ENCODE data around the gene PRAME. TPM values are rescaled to one million over a fixed set of nuclear protein-coding genes. Genes with fewer than 3 reads are reported as not detected.

PRAME gene
- total RNA-seq, 1 donor from 2014 or later: 0.10 TPM

DNA sequence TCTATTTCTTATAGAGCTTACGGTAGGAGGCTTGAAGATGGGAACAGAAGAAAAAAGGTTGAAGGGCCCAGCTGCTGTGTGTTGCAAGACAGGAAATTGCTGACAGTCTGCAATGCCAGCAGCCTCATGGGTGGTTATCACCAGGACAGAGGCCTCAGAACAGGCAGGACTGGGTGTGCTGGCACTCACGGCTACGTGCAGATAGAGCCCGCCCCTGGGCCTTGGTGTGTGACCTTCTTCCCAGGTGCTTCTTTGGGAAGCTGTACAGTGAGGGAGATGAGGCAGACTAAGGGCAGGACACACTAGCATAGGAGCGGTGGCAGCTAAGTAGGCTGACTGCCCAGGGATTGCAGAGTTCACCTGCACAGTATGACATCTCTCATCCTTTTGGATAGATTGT, 12.6 kb downstream of the PRAME start:
- Mint-ChIP-seq H3K4me1 (ENCODE audit: unreplicated experiment) (no peaks in the 10 kb centered on the region), H3K27me3 (peaks cover 47% of the 10 kb centered on the region), H3K36me3 (no peaks in the 10 kb centered on the region), H3K9me3 (no peaks in the 10 kb centered on the region), H3K4me3 (no peak overlapping the region), H3K27ac (no peak overlapping the region)
- no peak for DNase-seq (ENCODE audit: extremely low spot score, unreplicated experiment)
- TF ChIP-seq, protein P1, sequence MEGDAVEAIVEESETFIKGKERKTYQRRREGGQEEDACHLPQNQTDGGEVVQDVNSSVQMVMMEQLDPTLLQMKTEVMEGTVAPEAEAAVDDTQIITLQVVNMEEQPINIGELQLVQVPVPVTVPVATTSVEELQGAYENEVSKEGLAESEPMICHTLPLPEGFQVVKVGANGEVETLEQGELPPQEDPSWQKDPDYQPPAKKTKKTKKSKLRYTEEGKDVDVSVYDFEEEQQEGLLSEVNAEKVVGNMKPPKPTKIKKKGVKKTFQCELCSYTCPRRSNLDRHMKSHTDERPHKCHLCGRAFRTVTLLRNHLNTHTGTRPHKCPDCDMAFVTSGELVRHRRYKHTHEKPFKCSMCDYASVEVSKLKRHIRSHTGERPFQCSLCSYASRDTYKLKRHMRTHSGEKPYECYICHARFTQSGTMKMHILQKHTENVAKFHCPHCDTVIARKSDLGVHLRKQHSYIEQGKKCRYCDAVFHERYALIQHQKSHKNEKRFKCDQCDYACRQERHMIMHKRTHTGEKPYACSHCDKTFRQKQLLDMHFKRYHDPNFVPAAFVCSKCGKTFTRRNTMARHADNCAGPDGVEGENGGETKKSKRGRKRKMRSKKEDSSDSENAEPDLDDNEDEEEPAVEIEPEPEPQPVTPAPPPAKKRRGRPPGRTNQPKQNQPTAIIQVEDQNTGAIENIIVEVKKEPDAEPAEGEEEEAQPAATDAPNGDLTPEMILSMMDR (conservative IDR thresholded peaks at IDR 0.05): no peak

DNA sequence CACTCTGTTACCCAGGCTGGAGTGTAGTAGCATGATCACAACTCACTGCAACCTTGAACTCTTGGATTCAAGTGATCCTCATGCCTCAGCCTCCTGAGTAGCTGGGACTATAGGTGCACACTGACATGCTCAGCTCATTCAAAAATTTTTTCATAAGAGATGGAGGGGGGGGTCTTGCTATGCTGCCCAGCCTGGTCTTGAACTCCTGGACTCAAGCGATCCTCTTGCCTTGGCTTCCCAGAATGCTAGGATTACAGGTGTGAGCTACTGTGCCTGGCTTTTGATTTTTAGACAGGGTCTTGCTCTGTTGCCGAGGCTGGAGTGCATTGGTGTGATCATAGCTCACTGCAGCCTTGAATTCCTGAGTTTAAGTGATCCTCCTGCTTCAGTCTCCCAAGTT, 14.0 kb downstream of the PRAME start:
- DNase-seq (ENCODE audit: extremely low spot score, unreplicated experiment): no peak
- H3K27ac Mint-ChIP-seq: no peak overlapping the region
- H3K27me3 Mint-ChIP-seq: peaks cover 47% of the 10 kb centered on the region
- H3K4me3 Mint-ChIP-seq: no peak overlapping the region
- no peaks in the 10 kb centered on the region for H3K4me1 Mint-ChIP-seq (ENCODE audit: unreplicated experiment)
- no peaks in the 10 kb centered on the region for H3K9me3 Mint-ChIP-seq
- H3K36me3 Mint-ChIP-seq: no peaks in the 10 kb centered on the region
- TF ChIP-seq, protein P1 (conservative IDR thresholded peaks at IDR 0.05): no peak

DNA sequence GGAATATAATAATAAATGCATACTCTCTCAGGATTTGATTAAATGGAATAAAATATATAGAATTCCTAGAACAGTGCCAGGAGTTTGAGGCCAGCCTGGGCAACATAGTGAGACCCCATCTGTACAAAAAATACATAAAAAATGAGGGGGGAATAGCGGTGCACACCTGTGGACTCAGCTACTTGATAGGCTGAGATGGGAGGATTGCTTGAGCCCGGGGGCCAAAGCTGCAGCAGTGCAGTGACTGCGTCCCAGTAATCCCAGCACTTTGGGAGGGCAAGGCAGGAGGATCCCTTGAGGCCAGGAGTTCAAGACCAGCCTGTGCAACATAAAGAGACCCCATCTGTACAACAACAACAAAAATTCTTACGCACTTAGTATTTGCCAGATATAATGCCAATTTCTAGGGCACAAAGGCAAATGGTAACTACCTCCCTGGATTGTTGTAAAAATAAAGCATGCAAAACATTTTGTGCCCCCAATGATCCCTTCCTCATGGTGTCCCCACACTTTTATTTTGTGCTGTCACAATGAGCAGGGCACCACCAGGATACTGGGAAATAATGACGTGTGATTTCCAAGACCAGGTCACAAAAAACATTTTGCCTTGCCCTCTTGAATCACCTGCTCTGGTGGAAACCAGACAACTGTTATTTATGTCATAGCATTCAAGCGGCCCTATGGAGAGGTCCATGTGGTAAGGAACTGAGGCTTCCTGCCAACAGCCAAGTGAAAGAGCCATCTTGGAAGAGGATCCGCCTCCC, 20.7 kb downstream of the PRAME start:
- no peak overlapping the region for H3K27ac Mint-ChIP-seq
- H3K27me3 Mint-ChIP-seq: peaks cover 45% of the 10 kb centered on the region
- no peaks in the 10 kb centered on the region for H3K4me1 Mint-ChIP-seq (ENCODE audit: unreplicated experiment)
- DNase-seq (ENCODE audit: extremely low spot score, unreplicated experiment): no peak
- TF ChIP-seq, protein P1 (conservative IDR thresholded peaks at IDR 0.05): no peak
- no peaks in the 10 kb centered on the region for H3K9me3 Mint-ChIP-seq
- no peaks in the 10 kb centered on the region for H3K36me3 Mint-ChIP-seq
- H3K4me3 Mint-ChIP-seq: no peak overlapping the region

DNA sequence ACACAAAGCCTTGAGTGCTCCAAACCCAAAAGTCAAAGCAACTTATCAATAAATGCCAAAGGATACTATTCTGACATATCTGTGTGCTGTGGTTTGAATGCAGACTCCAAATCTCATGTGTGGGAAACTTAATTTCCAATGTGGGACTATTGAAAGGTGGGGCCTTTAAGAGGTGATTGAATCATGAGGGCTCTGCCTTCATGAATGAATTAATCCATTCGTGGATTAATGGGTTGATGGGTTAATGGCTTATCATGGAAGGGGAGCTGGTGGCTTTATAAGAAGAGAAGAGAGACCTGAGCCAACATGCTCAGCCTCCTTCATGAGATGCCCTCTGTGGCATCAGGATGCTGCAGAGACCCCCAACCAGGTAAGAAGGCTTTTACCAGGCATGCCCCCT, 22.1 kb downstream of the PRAME start:
- Mint-ChIP-seq H3K4me1 (ENCODE audit: unreplicated experiment) (no peaks in the 10 kb centered on the region), H3K4me3 (no peak overlapping the region), H3K9me3 (no peaks in the 10 kb centered on the region), H3K36me3 (no peaks in the 10 kb centered on the region), H3K27me3 (peaks cover 31% of the 10 kb centered on the region), H3K27ac (no peak overlapping the region)
- TF ChIP-seq, protein P1 (conservative IDR thresholded peaks at IDR 0.05): no peak
- DNase-seq (ENCODE audit: extremely low spot score, unreplicated experiment): no peak

DNA sequence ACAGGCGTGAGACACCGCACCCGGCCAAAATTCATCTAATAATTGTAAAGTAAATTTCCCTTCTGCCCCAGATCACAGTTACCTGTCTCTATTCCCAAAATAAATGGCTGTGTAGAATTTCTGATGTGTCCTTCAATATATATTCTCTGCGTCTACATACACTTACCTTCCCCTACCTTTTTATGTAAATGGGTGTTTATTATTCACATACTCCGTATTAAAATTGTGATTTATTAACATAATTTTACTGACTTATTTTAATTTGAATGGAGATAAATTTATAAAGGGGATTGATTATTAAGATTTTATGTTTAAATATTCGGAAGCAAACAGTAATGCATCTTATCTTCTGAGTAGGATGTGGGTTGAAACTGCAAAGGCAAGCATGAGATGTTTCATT, 22.6 kb downstream of the PRAME start:
- Mint-ChIP-seq H3K4me3 (no peak overlapping the region), H3K27me3 (peaks cover 30% of the 10 kb centered on the region), H3K4me1 (ENCODE audit: unreplicated experiment) (no peaks in the 10 kb centered on the region), H3K27ac (no peak overlapping the region), H3K36me3 (no peaks in the 10 kb centered on the region), H3K9me3 (no peaks in the 10 kb centered on the region)
- DNase-seq (ENCODE audit: extremely low spot score, unreplicated experiment): no peak
- TF ChIP-seq, protein P1 (conservative IDR thresholded peaks at IDR 0.05): no peak
